Measurements from ENCODE around the gene TMEM44.

DNA sequence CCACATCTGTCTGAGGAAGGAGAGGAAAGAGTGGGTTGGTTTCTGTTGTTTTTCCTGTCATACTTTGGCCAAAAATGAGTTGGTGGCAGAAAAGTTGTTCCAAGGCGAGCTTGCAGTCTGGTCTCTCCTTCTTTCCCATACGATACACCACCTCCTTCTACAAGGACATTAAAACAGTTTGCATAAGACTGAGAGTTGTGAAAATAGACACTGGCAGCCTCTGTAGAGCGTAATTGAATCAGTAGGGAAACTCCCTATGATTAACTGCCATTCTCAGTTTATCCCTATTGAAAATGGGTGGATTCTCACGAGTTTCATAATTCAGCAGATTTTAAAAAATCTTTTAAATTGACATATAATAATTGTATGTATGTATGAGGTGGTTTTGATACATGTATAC, 42.5 kb upstream of the TMEM44 start:
- TF ChIP-seq, protein P1, sequence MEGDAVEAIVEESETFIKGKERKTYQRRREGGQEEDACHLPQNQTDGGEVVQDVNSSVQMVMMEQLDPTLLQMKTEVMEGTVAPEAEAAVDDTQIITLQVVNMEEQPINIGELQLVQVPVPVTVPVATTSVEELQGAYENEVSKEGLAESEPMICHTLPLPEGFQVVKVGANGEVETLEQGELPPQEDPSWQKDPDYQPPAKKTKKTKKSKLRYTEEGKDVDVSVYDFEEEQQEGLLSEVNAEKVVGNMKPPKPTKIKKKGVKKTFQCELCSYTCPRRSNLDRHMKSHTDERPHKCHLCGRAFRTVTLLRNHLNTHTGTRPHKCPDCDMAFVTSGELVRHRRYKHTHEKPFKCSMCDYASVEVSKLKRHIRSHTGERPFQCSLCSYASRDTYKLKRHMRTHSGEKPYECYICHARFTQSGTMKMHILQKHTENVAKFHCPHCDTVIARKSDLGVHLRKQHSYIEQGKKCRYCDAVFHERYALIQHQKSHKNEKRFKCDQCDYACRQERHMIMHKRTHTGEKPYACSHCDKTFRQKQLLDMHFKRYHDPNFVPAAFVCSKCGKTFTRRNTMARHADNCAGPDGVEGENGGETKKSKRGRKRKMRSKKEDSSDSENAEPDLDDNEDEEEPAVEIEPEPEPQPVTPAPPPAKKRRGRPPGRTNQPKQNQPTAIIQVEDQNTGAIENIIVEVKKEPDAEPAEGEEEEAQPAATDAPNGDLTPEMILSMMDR (IDR thresholded peaks at IDR 0.05) = no peak
- TF ChIP-seq POLR2A (IDR thresholded peaks at IDR 0.05) = no peak

Measured in heart left ventricle (tissue), 13 donors.